IPS-18a (cell line): ENCODE results near the gene AK1.

Experiments used
- H3K27ac ChIP-seq: one replicate; pipeline ENCODE4 v1.5.1; 2013; ENCODE audit warnings: low read length
- H3K27me3 ChIP-seq: one replicate; pipeline ENCODE4 v1.6.1; 2013; ENCODE audit warnings: mild to moderate bottlenecking, low read length; ENCODE audit not compliant: control insufficient read depth, insufficient read depth
- H3K36me3 ChIP-seq: one replicate; pipeline ENCODE4 v1.6.1; 2013; ENCODE audit warnings: low read depth, low read length; ENCODE audit not compliant: control insufficient read depth
- H3K4me1 ChIP-seq: one replicate; pipeline ENCODE4 v1.6.1; 2013; ENCODE audit warnings: low read depth, low read length; ENCODE audit not compliant: control insufficient read depth
- H3K4me3 ChIP-seq: one replicate; pipeline ENCODE4 v1.5.1; 2013; ENCODE audit warnings: low read length
- H3K9ac ChIP-seq: one replicate; pipeline ENCODE4 v1.6.1; 2013; ENCODE audit warnings: mild to moderate bottlenecking, low read length, moderate library complexity
- H3K9me3 ChIP-seq: one replicate; pipeline ENCODE4 v1.6.1; 2013; ENCODE audit warnings: low read depth, low read length; ENCODE audit not compliant: control insufficient read depth

The AK1 gene

DNA sequence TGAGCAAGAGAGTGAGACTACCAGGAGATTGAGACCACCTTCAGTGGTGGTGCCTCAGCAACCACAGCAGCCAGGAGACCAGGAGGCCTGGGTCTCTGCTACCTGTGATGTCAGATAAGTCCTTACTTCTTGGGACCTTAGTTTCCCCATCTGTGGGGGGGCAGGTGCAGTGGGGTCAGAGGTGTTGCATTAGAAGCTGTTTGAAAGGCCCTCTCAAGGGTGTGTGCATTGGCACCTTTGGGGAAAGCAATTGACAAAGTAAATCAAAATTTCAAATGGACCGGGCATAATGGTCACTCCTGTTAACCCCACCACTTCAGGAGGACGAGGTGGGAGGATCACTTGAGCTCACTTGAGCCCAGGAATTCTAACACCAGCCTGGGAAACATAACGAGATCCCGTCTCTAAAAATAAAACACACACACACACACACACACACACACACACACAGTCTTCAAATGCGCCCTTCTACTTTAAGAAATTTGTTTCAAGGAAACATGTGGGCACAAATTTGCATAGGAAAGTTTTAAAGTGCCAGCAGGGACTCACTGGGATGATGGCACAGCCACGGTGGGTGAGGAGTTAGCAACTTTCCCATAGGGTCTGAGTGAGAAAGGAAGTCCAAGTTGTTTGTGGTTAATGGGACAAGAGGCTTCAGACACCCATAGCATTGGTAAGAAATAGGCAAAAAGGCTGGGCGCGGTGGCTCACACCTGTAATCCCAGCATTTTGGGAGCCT is 1.3 kb upstream of the AK1 start:
- no peak overlapping the region for H3K27ac ChIP-seq
- H3K9ac ChIP-seq: no peak overlapping the region
- H3K9me3 ChIP-seq: no peaks in the 10 kb centered on the region
- H3K27me3 ChIP-seq: peaks cover 5% of the 10 kb centered on the region
- H3K36me3 ChIP-seq: no peaks in the 10 kb centered on the region
- no peaks in the 10 kb centered on the region for H3K4me1 ChIP-seq
- no peak overlapping the region for H3K4me3 ChIP-seq

DNA sequence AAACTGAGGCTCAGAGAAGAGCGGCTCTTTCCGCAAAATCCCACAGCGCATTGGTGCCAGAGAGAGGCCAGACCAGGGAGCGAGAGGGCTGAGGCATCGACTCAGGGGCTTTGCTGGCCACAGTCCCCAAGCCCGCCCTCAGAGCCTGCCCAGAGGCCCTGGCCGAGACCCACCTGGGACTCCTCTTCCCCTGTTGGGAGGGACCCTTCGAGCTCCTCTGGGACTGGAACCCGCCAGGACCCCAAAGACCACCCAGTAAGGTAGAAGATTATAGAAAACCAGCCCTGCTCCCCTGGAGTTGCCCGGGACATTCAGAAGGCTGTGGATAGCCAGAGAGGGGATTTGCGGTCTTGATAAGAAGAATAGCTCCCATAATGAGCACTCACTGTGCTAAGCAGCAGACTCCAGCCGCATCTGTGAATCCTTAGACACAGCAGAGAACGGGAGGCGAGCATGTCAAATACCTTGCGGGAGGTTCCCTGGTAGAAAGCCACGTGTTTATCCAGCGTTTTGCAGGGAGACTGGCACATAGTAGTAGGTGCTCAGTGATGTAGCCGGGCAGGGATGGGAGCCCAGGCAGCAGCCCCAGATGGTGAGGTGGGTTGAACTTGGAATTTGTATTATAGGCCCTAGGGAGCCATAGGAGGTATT is 651 bp upstream of the AK1 start:
- Histone ChIP-seq H3K9me3 (no peaks in the 10 kb centered on the region), H3K4me1 (no peaks in the 10 kb centered on the region), H3K27me3 (peaks cover 5% of the 10 kb centered on the region), H3K36me3 (no peaks in the 10 kb centered on the region), H3K27ac (no peak overlapping the region), H3K4me3 (peak overlapping the region; percentile 72), H3K9ac (peak overlapping the region; percentile 4)

DNA sequence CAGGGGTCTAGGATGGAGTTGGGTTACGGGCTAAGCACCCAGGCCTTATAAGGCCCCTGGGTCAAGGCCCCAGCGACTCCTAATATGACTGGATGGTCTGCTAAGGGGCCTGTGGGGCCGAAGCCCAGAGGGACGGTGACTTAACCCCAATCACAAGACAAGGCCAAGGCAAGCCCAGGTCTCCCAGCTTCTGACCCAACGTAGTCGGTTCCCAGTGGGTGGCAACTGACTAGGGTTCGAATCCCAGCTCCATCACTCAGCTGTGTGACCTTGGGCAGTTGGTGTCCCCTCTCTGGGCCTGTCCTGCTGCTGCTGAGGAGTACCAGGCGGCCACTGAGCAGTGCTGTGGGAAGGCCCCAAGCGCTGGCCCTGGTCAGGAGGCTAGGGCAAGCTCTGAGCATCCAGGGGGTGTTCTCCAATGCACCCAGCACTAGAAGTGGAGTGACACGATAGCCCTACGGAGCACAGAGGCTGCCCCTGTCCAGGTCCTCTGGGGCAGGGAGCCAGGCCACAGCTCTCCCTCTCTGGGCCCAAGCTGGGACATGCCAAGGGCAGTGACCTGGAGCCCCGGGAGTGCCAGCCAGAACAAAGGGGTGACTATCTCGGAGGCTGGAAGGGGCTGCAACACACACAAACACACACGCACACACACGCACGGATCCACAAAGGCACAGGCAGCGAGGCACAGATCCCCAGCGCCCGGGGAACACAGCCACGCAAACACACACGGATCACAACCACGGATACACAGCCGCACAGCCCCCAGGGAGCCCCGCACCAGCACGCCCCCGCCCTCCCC is 512 bp downstream of the AK1 start:
- H3K36me3 ChIP-seq: no peaks in the 10 kb centered on the region
- peak overlapping the region; percentile 12 for H3K9ac ChIP-seq
- H3K27me3 ChIP-seq: peaks cover 5% of the 10 kb centered on the region
- H3K4me1 ChIP-seq: no peaks in the 10 kb centered on the region
- H3K4me3 ChIP-seq: peak overlapping the region; percentile 72
- no peak overlapping the region for H3K27ac ChIP-seq
- H3K9me3 ChIP-seq: no peaks in the 10 kb centered on the region

DNA sequence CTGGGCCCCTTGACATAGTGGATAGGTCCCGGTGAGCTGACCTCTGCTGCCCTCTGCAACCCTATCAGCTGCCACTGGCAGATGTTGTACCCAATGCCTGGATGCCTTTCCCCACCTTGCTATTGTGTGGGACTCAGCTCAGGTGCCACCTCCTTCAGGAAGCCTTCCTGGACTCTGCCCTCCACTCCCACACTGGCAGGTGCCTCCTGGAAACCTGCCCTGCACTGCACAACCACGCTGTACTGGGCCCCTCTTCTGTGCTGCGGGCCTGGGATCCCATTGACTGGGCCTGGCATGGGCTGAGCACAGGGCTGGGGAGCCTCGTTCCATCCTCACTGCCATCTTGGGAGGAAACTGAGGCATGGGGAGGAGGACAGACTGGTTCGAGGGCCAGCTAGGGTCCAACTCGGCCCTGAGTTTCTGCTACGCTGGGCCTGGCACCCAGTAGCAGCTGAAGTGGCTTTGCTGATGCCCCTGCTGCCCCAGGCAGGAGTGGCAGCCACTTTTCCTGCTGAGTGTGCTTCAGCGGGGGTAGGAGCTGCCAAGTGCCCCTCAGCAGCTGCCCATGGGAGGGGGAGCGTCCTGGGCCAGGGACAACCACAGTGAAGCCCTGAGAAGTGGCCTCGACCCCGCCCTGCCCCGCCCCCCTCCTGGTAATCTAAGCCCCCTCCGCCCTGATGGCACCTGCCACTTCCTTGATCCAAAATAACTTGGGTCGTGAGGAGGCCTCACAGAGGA is 1.3 kb downstream of the AK1 start:
- peaks cover 5% of the 10 kb centered on the region for H3K27me3 ChIP-seq
- H3K36me3 ChIP-seq: no peaks in the 10 kb centered on the region
- H3K27ac ChIP-seq: no peak overlapping the region
- H3K4me1 ChIP-seq: no peaks in the 10 kb centered on the region
- no peak overlapping the region for H3K4me3 ChIP-seq
- H3K9me3 ChIP-seq: no peaks in the 10 kb centered on the region
- H3K9ac ChIP-seq: no peak overlapping the region

DNA sequence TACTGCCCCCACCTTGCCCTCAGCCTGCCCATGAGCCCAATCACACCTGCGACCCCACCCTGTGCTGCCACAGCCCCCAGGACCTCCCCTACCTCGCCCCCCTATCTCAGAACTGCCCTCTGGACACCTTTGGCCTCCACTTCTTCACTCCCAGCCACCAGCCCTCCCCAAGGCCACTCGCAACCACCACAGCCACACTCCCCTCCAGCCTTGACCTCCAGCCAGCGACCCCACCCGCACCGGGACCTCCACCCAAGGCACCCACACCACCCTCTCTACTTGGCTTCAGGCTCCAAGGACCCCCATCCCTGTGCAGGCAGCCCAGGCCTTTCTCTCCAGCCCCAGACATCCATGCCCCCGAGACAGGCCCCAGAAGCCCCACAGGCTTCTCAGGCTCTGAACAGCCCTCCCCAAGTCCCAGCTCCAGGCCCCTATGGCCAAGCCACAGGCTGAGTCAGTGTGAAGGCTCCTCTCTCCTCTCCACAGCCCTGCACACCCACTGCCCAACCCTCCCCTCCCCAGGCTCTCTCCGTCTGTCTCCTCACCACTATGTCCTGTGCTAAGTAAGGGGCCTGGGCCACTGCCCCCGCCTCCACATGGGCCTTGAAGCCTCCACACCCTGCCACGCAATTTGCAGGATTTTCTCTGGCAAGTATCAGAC is 2.0 kb downstream of the AK1 start:
- Histone ChIP-seq H3K9me3 (no peaks in the 10 kb centered on the region), H3K36me3 (no peaks in the 10 kb centered on the region), H3K4me3 (no peak overlapping the region), H3K27me3 (peaks cover 5% of the 10 kb centered on the region), H3K9ac (no peak overlapping the region), H3K27ac (no peak overlapping the region), H3K4me1 (no peaks in the 10 kb centered on the region)

DNA sequence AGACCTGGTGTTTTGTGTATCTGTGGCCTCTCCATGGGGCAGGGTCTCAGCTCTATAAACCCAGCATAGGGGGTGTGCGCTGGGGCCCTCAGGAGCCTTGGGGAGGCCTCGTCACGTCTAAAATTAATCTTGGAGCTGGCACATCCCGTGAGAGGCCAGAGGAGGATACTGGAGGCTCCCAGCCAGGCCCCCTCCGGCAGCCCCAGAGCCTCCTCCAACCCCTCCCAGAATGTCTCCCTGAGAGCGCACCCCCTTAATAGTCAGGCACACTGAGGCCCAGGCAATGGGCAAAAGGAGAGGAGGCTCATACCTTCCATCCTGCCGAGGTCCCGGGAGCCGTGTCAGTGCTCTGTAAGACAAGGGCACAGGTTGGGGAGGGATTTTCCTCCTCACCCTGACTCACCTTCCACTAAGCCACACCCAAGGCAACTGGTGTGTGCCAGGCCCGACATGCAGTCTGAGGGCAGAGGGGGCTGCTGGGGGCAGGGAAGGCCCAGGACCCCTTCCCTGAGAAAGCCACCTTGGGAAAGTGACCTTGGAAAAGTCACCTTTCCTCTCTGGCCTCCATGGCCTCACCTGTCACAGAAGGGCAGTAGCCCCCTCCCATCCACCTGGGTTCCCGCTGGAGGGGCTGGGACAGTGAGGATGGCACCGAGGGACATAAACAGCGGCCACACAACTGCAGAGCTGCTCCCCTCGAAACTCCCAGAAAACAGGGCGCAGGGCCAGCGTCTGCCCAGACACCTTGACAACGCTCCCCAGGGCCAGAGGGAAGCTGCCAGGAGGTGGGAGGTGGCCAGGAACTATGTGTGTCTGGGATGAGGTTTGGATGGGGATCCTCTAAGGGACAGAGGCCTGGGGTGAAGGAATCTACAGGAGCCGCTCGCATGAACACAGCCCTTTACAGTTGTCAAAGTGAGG is 2.9 kb downstream of the AK1 start:
- no peak overlapping the region for H3K9ac ChIP-seq
- no peaks in the 10 kb centered on the region for H3K9me3 ChIP-seq
- H3K27ac ChIP-seq: no peak overlapping the region
- H3K4me3 ChIP-seq: no peak overlapping the region
- no peaks in the 10 kb centered on the region for H3K36me3 ChIP-seq
- H3K27me3 ChIP-seq: peaks cover 5% of the 10 kb centered on the region
- no peaks in the 10 kb centered on the region for H3K4me1 ChIP-seq

DNA sequence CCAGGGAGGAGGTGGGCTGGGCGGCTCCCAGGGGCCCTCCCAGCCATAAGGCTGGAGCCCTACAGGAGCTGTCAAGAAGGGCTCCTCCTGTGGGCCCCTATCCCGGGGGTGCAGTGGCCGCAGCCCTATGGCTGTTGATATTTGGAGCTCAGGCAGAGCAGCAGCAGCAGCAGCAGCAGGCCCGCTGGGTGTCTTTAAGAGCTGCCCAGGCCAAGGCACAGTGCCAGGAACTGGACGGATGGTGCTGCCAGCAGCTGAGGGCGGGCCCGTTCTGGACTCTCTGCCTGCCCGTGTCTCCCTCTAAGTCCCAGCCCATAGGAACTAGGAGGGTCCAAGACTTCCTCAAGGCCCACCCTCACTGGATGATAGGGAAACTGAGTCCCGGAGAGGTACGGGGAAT is 3.6 kb downstream of the AK1 start:
- no peak overlapping the region for H3K27ac ChIP-seq
- no peaks in the 10 kb centered on the region for H3K36me3 ChIP-seq
- no peak overlapping the region for H3K4me3 ChIP-seq
- no peaks in the 10 kb centered on the region for H3K9me3 ChIP-seq
- peaks cover 5% of the 10 kb centered on the region for H3K27me3 ChIP-seq
- H3K9ac ChIP-seq: no peak overlapping the region
- no peaks in the 10 kb centered on the region for H3K4me1 ChIP-seq

DNA sequence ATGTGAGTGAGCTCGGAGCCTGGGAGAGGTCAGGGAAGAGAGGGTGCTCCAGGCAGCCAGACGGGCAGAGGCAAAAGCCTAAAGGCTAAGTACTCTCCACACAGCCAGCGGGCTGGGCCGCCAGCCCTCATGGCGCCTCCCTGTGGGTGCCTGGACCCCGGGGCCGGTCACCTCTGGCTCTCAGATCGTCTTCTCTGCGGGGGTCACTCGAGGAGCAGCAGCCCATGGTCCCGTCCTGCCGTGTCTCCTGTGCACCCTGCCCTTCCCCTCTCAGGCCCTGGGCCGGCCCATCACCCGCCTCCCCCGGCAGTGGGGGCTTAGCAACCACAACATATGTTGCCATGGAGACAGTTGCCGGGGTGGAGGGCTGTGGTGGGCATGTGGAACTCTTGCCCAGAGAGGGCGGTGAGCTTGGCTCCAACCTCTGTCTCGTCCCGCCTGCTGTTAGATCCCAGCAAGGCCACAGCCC is 4.2 kb downstream of the AK1 start:
- no peaks in the 10 kb centered on the region for H3K9me3 ChIP-seq
- H3K9ac ChIP-seq: no peak overlapping the region
- no peak overlapping the region for H3K4me3 ChIP-seq
- H3K4me1 ChIP-seq: no peaks in the 10 kb centered on the region
- H3K27ac ChIP-seq: no peak overlapping the region
- no peaks in the 10 kb centered on the region for H3K36me3 ChIP-seq
- H3K27me3 ChIP-seq: peaks cover under 1% of the 10 kb centered on the region

DNA sequence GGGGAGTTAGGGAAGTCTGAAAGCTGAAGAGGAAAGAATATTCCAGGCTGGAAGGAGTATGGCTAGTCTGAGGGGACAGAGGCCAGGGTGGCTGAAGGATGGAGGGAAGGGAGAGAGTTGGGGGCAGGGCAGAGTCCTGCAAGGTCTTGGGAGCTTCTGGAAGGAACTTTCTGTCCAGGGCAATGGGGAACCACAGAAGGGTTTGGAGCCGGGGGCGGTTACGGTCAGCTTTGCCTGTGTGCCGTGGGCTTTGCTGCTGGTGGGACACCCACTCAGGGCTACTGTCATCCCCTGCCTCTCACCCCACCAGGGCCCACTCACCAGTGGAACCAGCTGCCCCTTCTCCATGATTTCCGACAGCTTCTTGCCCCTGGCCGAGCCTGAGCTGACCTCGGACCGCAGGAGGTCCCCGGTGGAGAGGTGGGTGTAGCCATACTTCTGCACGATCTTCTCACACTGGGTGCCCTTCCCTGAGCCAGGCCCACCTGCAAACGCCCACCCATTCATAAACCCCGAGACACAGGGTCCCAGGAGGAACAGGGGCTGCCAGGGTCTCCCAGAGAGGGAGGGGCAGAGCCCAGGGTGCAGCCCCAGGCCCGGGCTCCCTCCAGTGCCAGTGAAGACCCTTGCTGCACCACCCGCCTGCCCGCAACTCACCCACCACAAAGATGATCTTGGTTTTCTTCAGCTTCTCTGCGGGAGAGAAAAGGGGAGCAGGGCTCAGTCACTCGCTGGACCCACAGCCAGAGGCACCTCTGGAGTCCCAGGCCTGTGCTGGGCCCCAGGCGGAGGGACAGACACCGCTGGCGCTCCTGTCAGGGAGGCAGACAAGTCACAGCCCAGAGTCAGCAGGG is 4.9 kb downstream of the AK1 start:
- Histone ChIP-seq H3K36me3 (no peaks in the 10 kb centered on the region), H3K4me3 (no peak overlapping the region), H3K9ac (no peak overlapping the region), H3K9me3 (no peaks in the 10 kb centered on the region), H3K4me1 (no peaks in the 10 kb centered on the region), H3K27ac (no peak overlapping the region), H3K27me3 (no peaks in the 10 kb centered on the region)
